LoVo (cell line): Measurements from ENCODE around the gene ALDOB.

Source experiments
- DNase-seq: peaks from one replicate; pipeline ENCODE4 v3.0.0-alpha.2; 2016; ENCODE audit warnings: low spot score

The ALDOB gene

DNA sequence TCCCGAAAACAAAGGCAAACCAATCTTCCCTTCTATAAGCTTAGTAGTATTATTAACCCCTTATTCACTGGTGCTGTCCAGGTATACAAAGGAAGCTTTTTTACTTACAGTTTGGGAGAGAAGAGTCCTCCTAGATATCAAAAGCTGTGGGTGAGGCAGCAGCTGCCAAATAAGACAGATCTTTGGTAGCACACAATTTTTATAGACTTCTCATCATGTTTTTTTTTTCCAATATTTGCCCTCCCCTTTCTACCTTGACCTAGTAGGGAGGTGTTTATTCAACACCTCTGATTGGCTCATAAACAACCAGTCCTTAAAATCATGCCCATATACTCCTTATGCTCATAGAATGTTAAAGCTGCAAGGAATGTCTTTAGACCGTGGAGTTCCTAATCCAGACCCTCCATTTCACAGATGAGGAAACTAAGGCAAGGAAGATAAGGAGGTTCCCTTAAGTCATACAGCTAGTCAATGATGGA is at the start of gene ALDOB:
Gene ALDOB, minus strand, starts transcription at position 174 of the 479 bp plus-strand sequence. CDS start 4,887 bp downstream, outside the sequence.
- DNase-seq, result no peak

DNA sequence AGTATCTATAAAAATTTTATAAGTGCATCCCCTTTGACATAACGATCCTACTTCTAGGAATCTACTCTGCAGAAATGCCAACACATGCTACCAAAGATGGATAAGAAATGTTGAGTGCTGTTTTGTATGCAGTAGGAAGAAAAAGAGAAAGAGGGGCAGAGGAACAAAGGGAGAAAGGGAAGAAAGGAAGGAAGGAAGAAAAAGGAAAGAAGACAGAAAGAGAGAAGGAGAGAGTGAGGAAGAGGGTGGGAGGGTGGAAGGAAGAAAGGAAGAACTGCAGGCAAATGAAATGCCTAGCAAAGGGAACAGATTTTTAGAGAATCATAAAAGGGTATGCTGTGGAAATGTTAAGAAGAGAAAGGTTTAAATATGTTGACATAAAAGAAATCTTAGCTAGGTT is 48.5 kb upstream of the ALDOB start:
- no peak for DNase-seq

DNA sequence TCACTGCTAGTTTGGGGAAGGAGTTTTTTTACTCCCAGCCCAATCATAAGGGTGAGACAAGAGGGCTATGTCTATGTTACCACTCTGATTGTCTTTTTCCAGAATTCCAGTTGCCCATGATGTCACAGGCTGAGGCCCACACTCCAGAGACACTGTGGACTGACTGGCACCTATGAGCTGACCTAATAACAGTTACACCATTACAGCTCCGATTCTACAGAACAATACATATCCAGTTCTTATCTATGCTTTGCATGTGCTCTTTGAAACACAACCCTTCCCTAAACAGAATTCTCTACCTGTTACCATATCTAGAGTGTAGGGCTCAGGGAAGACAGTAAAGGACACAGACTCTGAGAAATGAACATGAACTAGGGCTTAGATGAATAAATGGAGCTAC is 45.7 kb upstream of the ALDOB start:
- DNase-seq, result no peak

DNA sequence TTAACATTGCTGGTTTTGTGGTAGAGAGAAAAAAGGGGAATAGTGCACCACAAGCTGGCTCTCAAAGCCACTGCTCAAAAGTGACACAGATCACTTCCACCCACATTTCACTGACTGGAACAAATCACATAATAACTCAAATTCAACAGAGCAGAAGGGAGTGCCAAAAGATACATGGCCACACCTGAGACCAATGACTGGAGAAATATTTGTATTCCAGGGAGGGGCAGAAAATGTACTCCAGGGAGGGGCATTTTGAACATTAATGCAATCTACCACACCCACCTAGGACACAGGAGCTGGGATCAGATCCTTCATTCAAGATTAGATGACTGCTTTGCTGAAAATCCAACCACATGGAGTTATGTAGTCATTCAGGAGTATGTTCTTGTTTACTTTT is 44.8 kb upstream of the ALDOB start:
- DNase-seq, result peak; percentile 57

DNA sequence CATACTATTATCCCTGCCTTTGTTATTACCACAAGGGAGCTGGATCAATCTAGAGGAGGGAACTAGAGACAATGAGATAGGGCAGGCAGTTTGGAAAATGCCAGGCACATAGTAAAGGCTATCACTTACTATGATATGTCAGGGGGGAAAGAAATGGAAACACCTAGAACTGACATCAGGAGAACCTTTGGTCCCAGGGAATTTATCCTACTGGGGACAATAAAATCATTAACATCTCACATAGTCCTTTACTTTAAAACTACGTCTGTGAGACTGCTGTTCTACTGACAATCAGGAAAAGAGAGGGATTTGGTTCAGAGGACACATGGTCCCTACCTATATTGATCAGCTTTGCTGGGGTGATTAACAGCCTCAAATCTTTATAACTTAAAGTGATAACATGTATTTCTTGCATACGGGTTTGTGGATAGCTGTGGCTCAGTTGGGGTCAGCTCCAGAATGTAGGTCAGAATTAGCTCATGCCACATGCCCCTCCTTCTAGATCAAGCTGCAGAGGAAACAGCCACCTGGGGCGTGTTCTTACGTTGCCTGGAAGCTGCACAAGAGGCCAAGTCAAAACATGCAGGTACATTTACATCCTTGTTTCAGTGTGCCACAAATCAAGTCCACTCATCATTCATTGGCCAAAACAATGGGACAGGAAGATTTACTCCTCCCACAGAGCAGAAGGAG is 43.9 kb upstream of the ALDOB start:
- no peak for DNase-seq

DNA sequence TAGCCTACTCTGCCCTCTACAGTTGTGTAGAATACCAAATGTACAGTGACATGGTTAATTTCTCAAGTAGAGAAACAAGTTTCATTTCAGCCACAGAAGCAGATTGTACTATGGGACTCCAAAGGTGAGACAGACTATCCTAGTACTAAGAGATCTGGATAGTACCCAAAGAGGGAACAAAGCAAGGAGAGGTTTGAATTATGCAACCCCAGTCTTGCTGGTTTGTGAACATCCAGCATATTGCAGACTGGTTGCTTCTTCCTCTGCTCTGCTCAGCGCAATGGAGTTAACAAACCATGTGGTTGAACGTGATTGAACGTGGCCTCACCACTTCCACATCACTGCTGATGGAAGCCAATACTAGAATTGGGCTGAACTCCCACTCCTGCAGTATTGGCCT is 43.3 kb upstream of the ALDOB start:
- no peak for DNase-seq

DNA sequence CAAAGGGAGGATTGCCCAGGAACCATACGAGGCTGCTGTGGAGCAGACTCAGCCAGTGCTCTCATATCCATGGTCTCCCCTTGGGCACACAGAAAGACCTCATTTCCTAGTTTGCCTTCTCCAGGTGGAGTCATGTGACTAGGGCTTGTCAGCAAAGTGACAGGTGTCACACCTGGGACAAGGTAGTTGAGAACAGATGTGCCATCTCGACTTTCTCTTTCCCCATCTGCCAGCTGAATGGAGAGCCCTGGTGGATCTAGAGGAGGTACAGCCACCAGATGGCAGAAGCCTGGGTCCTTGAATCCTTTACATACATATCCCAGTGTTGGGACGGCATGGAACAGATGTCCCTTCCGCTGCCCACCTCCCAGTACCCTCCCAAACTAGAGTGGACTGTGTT is 42.9 kb upstream of the ALDOB start:
- no peak for DNase-seq

DNA sequence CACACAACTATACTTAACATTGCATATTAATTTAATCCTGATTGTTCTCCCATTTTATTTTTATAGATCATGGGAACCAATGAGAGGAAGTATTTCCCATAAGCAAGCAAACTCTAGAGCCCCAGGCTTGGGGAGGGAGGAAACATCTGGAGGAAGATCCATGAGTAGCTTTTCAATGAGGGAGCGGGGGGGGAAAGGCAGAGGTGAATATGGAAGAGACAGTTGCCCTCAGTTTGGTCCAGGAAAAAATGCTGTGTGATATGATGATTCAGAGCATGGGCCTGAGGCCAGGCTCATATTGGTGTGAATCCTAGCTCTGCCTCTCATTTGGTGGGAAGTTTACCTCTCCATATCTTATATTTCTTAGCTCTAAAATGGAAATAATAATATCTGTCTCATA is 42.2 kb upstream of the ALDOB start:
- DNase-seq, result no peak

DNA sequence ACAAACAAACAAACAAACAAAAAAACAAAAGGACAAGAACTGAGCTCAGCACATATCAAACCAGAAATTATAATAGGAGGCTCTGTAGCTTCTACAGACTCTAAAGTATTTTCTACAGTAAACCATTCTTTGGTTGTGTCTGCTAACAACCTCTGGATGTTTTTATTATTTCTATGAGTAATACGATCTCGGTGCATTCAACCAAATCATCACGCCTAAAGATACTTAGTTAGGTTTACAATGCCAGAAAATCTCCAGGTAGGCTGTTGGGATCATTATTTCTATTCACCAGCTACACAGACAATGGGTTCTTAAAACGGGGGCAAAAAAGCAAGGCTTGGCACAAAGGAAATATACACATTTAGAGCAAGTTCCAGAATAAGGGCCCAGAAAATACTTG is 41.6 kb upstream of the ALDOB start:
- DNase-seq, result no peak

DNA sequence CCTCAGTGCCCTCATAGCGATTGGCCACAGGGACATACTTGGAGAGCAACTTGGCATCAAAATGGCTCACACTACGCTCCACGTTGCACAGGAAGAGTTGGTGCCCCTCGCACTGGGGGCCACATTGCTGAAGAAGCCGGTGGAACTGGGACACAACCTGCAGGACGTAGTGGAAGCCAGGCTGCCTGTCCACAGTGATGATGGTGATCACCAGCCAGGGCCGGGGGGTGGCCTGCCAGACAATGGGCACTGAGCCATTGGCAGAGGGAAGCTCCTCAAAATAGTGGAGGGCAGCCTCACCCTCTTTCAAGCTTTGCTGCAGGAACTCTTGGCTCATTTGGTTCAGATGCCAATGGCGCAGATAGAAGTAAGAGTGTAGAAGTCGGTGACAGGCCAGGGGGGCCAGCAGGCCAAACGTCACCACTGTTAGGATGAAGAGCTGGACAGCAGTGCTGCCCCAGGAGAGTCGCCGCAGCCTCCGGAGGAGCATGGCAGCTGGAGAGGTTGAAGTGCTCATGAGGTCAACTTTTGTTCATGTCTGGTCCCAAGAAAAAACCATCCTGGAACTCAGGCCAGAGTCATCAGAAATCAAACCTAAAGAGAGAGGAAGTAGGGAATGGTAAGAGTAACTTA is 41.1 kb upstream of the ALDOB start:
- DNase-seq, result no peak

DNA sequence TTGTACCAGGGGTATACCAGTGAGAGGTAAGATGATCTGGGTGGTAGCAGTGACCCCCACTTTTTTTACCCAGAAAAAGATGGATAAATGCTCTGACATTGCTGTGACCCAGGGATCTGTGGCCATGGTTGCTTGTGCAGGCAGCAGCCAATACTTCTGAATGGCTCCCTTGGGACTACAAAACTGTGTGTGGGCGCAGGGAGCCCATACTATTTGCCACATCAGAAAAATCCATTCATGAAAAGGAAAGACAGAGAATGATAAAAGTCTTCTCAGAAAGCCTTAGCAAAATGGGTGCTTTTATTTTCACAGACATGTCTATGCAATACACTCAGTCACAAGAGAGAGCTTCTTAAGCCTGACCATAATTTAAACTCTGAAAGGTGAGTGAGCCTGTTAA is 37.3 kb upstream of the ALDOB start:
- no peak for DNase-seq

DNA sequence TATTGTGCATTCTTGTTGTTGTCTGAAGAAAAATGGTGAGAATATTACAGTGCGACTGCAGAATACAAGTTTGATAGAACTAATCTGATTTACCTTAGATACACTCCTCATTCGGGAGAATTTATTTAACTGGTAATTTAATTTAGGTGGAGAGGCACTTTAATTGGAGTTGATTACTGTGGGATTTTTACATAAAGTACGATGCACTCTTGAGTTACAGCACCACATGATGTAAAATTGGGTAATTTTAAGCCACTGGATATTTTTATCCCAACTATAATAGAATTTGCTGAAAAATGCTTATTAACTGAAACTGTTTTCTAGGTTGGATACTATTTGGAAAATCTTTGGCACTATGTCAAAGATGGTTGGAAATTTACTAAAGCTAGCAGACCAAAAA is 35.4 kb upstream of the ALDOB start:
- no peak for DNase-seq

DNA sequence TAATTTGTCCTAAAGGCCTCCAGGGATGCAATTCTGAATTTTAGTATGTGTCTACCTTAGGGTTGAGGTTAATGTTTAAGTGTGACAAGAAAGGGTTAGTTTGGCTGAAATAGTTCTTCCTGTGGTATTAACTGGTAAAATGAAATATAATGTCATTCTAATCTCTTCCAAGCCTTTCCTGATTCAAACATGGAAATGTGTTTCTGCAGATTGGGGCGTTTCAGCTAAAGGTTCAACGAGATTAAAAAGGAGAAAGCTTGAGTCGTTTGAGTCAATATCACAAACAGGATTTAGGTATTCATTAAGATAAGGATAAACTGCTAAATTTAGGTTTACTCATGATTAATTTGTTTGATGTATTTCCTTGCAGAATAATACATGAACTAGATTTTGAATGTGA is 34.4 kb upstream of the ALDOB start:
- no peak for DNase-seq

DNA sequence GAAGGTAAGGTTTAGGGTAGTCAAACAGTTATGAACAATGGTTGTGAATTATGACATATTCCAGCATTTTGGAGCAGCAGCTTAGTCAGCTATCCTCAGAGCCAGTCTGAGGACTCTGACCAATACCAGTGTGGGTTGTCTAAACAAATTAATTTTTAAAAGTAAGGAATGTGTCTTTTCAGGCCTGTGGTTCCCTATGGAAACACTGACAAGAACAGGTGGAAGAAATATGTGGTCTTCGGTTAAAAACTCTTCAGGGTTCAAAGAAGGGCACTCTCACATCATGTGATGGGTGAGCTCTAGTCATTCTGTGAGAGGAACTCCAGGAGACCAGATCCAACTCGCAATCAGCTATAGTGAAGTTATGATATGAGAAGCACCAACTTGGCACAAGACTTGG is 33.5 kb upstream of the ALDOB start:
- DNase-seq, result no peak

DNA sequence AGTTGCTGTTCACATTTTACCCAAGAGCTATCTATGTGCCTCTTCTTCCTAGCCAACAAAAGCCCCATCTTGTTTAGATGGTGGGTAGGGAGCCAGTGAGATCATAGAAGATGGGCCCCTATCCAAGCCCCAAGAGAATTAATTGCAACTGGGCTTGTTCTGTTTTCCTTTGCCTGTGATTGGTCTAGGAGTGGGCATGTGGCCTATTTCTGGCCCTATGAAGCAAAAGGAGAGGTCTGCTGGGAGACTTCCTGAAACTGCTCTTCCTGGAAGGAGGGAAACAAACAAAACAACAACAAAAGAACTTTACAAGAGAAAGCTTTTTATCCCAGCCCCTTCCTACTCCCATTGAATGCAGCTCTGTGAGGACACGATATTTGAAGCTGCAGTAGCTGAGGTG is 32.5 kb upstream of the ALDOB start:
- DNase-seq, result no peak

DNA sequence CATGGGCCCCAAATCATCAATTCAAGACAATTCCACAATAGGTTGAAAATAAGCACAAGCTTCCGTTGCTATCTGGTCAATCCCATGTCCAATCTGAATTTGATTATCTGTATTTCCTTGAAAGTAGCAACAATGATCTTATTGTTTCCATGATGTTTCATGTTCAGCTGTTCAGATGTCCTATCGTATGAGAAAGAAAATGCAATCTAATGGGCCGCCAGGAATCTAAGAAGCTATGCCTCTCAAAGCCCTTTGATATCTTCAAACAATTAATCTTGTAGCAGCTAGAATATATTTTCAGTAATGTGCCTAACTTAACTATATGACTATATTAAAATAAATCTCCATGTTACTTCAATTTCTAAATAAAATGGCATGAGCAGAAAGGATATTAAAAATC is 32.1 kb upstream of the ALDOB start:
- no peak for DNase-seq

DNA sequence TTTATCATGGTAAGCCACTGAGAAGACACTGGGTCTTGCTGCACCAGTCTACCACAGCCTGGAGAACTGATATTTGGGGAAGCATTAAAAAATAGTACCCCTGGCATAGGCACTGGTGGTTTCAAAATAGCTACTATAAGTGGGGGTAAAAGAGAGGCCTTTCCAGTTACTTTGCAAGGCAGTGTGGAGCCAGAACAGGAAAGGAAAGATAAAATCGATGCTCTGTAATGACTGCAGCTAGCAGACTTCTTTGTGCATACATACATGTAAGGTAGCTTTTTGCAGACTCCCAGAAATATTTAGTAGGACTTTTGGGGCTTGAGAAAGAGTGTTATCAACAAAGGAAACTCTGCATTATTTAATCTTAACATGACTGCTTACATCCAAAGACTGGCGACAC is 31.3 kb upstream of the ALDOB start:
- no peak for DNase-seq

DNA sequence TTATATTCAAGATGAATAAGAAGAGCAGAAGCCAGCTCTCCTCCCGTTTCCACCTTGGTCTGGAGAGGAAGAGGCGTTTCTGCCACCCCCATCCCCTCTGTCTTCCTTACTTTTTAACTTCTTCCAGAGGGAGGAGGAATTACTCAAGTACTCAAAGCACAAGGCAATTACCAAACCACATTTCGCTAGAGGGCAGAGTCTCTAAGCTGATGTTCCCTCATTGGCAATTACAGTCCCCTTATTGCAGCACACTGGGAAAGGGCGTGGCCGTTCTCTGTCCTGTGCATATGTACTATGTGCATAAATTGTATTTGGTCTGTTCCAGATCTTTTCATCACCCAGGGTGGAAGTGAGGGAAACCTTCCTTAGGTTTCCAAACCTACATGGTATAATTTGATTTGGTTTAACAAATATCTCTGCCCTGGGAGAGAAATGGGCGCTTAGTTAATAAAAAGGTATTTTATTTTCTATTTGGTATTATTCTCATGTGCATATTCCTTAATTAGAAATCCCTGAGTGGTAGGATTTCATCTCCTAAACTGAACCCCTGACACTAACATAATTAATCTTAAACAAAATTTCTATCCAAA is 29.8 kb upstream of the ALDOB start:
- DNase-seq, result peak; percentile 74

DNA sequence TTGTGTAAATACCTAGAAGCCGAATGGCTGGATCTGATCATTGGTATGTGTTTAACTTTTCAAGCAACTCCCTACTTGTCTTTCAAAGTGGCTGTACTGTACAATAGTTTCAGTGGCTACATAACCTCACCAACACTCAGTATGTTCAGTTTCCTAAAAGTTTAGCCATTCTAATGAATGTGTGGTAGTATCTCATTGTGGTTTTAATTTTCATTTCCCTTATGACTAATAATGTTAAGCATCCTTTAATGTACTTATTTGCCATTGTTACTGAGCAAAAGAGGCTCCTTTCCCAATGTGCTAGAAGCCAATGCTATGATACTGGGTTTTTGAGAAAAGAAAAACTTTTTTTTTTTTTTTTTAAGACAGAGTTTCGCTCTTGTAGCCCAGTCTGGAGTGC is 27.8 kb upstream of the ALDOB start:
- no peak for DNase-seq

DNA sequence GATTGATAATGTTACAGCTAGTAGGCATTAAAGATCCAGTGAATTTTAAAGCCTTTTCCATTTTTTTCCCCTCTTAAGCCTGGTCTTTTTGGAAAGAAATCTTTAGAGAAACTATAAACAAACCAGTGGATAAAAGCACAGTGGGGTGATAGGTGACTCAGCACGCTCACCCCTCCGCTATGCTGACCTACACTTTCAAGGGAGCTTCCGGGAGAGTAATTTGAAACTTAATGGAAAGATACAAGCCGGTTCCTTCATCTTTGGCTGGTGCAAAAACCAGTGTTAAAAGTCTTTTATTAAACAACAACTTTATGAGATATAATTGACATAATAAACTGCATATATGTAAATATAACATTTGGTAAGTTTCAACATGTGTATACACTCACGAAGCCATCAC is 27.0 kb upstream of the ALDOB start:
- DNase-seq, result no peak

DNA sequence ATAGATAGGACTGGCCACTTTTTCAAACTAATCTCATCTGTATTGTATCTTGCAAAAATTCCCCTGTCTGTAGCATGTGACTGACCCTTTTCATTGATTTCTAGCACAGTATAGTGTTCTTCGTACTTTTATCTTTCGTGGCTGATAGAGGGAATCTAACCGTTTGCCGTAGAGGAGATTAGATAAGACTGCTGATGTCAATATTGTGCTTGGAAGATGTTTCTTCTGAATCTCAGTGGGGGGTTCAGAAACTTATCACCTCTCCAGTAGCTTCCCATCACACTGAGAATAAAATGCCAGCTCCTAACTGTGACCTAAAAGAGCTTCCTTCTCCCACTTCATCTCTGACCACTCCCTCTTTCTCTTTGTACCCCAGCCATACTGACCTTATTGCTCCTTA is 25.4 kb upstream of the ALDOB start:
- no peak for DNase-seq

DNA sequence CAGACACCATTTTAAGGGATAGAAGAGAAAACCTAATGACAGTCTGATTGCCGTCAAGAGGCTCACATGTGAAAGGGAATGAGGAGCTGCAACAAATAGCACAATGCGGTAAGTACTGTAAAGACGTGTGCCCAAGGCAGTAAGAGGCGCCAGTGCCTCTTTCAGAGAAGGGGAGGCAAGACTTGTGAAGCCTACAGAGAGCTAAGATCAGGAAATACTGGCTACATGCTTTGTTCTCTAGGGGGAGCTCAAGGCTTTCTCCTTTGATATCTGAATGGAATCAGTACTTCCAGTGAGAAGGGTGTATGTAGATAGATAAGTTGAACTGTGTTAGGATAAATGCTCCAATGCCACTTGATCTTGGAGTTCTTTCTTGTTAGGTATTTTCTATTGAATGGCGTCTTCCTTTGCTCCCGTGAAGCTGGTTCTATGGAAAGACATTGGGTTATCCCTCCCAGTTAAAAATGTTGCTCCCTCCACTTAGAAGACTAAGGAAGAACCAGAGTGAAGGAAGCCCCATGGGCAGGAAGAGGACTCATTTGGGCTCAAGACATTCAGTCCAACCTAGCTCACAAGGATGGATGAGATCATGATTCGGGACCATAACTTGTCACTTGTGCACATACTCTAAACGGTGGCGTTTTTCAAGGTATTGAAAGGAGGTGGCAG is 23.5 kb upstream of the ALDOB start:
- DNase-seq, result peak; percentile 63

DNA sequence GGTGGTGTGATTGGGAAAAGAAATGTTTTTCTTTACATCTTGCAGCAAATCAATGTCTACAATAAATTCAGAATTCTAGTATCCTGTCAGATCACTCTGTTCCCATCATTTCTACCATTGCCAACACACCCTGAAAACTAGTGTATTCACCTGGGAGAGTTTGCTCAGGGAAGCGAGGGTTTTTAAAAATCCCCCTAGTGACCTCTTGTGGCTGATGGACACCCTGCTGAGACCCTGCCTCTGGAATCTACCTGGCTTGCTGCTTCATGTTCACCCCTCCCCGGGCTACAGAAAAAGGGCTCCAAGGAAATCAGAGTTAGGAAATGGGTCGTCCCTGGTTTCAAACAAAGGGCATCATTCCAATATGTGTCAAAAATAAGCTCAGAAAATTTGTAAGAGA is 21.4 kb upstream of the ALDOB start:
- DNase-seq, result no peak
